Naive thymus-derived CD4-positive, alpha-beta T cell (primary cell): ENCODE data around the gene PLD4. TPM values are rescaled to one million over a fixed set of nuclear protein-coding genes. Genes with fewer than 3 reads are reported as not detected.

Experiments
- ATAC-seq: fragments of 150-1000 bp; cut with Tn5 transposase; 2 replicates; pipeline ENCODE4 v1.10.0; 2021; ENCODE audit warnings: mild to moderate bottlenecking, moderate library complexity
- CTCF ChIA-PET: fragments of 350-600 bp; sonication (Branson Sonifier 250); formaldehyde crosslinking; loops from one replicate; lab custom pipeline; 2021; ENCODE audit warnings: antibody characterized with exemption; lab: Charles Lee
- POLR2A ChIA-PET: fragments of 350-600 bp; sonication (Branson Sonifier 250); formaldehyde crosslinking; loops from one replicate; lab custom pipeline; 2021; ENCODE audit warnings: antibody characterized with exemption, inconsistent platforms; lab: Charles Lee
- DNase-seq, 9 donors: peaks; one replicate each; pipeline versions ENCODE4 v3.0.0 to v3.0.0-alpha.2; 2020 to 2022; ENCODE audit warnings: mixed read lengths in 1 of 9
- H3K27ac ChIP-seq: one replicate; pipeline ENCODE4 v1.7.0; 2013; ENCODE audit warnings: mild to moderate bottlenecking, low read depth, low read length, moderate library complexity
- H3K27me3 ChIP-seq, 2 donors: one replicate each; pipeline ENCODE4 v1.7.0; 2013; ENCODE audit warnings: low read length in 2 of 2, mild to moderate bottlenecking in 2 of 2, moderate library complexity in 2 of 2; ENCODE audit not compliant: control insufficient read depth in 2 of 2, insufficient read depth in 2 of 2
- H3K36me3 ChIP-seq, 3 experiments: 1 replicate in 2 of 3; 2 replicates in 1 of 3; pipeline ENCODE4 v1.7.0; 2013; ENCODE audit warnings: low read length in 3 of 3, mild to moderate bottlenecking in 3 of 3, moderate library complexity in 1 of 3; ENCODE audit not compliant: insufficient read depth in 3 of 3, control insufficient read depth in 2 of 3
- H3K4me1 ChIP-seq, 2 donors: one replicate each; pipeline ENCODE4 v1.7.0; 2013; ENCODE audit warnings: low read length in 2 of 2, mild to moderate bottlenecking in 2 of 2, moderate library complexity in 1 of 2; ENCODE audit not compliant: control insufficient read depth in 2 of 2, insufficient read depth in 2 of 2
- H3K4me3 ChIP-seq: 2 replicates; pipeline ENCODE4 v1.7.0; 2013; ENCODE audit warnings: mild to moderate bottlenecking, low read length
- H3K9me3 ChIP-seq, 3 experiments: 1 replicate in 2 of 3; 2 replicates in 1 of 3; pipeline ENCODE4 v1.7.0; 2013; ENCODE audit warnings: low read length in 3 of 3; ENCODE audit not compliant: control insufficient read depth in 2 of 3
- H3K27ac Mint-ChIP-seq, 9 donors: one replicate each; pipeline ENCODE4 v1.8.0; 2020 to 2022; ENCODE audit warnings: mixed read lengths in 9 of 9, mild to moderate bottlenecking in 8 of 9, moderate library complexity in 5 of 9, inconsistent platforms in 2 of 9
- H3K27me3 Mint-ChIP-seq, 5 donors: one replicate each; pipeline ENCODE4 v1.8.0; 2021 to 2022; ENCODE audit warnings: mixed read lengths in 5 of 5, mild to moderate bottlenecking in 1 of 5
- H3K36me3 Mint-ChIP-seq, 5 donors: one replicate each; pipeline ENCODE4 v1.8.0; 2020 to 2022; ENCODE audit warnings: mixed read lengths in 5 of 5, mild to moderate bottlenecking in 3 of 5, inconsistent platforms in 1 of 5
- H3K4me1 Mint-ChIP-seq, 7 donors: one replicate each; pipeline ENCODE4 v1.8.0; 2020 to 2022; ENCODE audit warnings: mixed read lengths in 7 of 7, mild to moderate bottlenecking in 3 of 7, inconsistent platforms in 1 of 7
- H3K4me3 Mint-ChIP-seq, 10 donors: one replicate each; pipeline ENCODE4 v1.8.0; 2020 to 2022; ENCODE audit warnings: mild to moderate bottlenecking in 10 of 10, mixed read lengths in 10 of 10, moderate library complexity in 6 of 10, inconsistent platforms in 2 of 10
- H3K9me3 Mint-ChIP-seq, 11 donors: one replicate each; pipeline ENCODE4 v1.8.0; 2020 to 2022; ENCODE audit warnings: mixed read lengths in 11 of 11, mild to moderate bottlenecking in 4 of 11, inconsistent platforms in 1 of 11, moderate library complexity in 1 of 11
- intact Hi-C, 2 donors: fragments of 100-400 bp; cut with micrococcal nuclease; formaldehyde crosslinking; loops; one replicate each; pipeline ENCODE4 v1.15.1; 2023
- polyA plus RNA-seq, 2 donors: library from polyadenylated mRNA; unstranded; fragments of 300-500 nt; fragmentation: Illumina TruSeq; gene quantifications; one replicate each; pipeline ENCODE4 v1.2.3, GENCODE V29; 2021
- total RNA-seq, 6 experiments: library from RNA in 5 of 6; stranded (reverse) in 5 of 6; gene quantifications; 1 replicate in 5 of 6; 2 replicates in 1 of 6; pipeline ENCODE4 v1.2.3 and lab custom pipeline; 2021 to 2026

Gene PLD4
- total and polyA plus RNA-seq, 7 experiments from 2014 or later, result 0.10 to 32.0 (median 0.80) TPM; not detected in 1

GRCh38 chr14:104935026-104935650 is 10.5 kb downstream of the PLD4 start:
- H3K4me1 Mint-ChIP-seq, result peaks cover 4 to 11% (median 8%) of the 10 kb centered on the region in 7 donors
- peak in 1 of 9 donors; percentile 1 for DNase-seq
- Histone ChIP-seq H3K27me3 (no peaks in the 10 kb centered on the region), H3K27ac (no peak overlapping the region), H3K4me3 (no peak overlapping the region), H3K9me3 (no peaks in the 10 kb centered on the region), H3K4me1 (peaks cover 0 to 4% of the 10 kb centered on the region in 2 donors), H3K36me3 (no peaks in the 10 kb centered on the region)
- ATAC-seq, result no peak
- H3K9me3 Mint-ChIP-seq, result no peaks in the 10 kb centered on the region
- peaks cover 0 to 34% (median 2%) of the 10 kb centered on the region in 5 donors for H3K27me3 Mint-ChIP-seq
- CTCF ChIA-PET, result no interaction called here
- H3K36me3 Mint-ChIP-seq, result peaks cover 0 to 4% (median 0%) of the 10 kb centered on the region in 5 donors
- intact Hi-C loops, result no loop called here
- POLR2A ChIA-PET, result interaction anchor here (0.5 kb wide), 1 partner anchor 118 kb away, joined by 3 read pairs; no protein-coding TSS in a partner anchor
- peak overlapping the region in 2 of 9 donors; percentile 61 to 72 for H3K27ac Mint-ChIP-seq
- peak overlapping the region in 9 of 10 donors; percentile 29 to 89 (median 80) for H3K4me3 Mint-ChIP-seq

- ATAC-seq, result no peak
- Histone ChIP-seq H3K27ac (no peak overlapping the region), H3K4me1 (peaks cover 0 to 4% of the 10 kb centered on the region in 2 donors), H3K9me3 (no peaks in the 10 kb centered on the region), H3K36me3 (no peaks in the 10 kb centered on the region), H3K4me3 (no peak overlapping the region), H3K27me3 (no peaks in the 10 kb centered on the region)
- peaks cover 4 to 11% (median 8%) of the 10 kb centered on the region in 7 donors for H3K4me1 Mint-ChIP-seq
- intact Hi-C loops, result no loop called here
- peaks cover 0 to 4% (median 0%) of the 10 kb centered on the region in 5 donors for H3K36me3 Mint-ChIP-seq
- H3K4me3 Mint-ChIP-seq, result no peak overlapping the region
- H3K9me3 Mint-ChIP-seq, result no peaks in the 10 kb centered on the region
- no peak overlapping the region for H3K27ac Mint-ChIP-seq
- peaks cover 0 to 41% (median 3%) of the 10 kb centered on the region in 5 donors for H3K27me3 Mint-ChIP-seq
- ChIA-PET CTCF (no interaction called here), POLR2A (no interaction called here)
- DNase-seq, result peak in 1 of 9 donors; percentile 1
Measured at GRCh38 chr14:104935955-104936354, 11.3 kb downstream of the PLD4 start.

- DNase-seq, result peak in 1 of 9 donors; percentile 2
- Mint-ChIP-seq H3K9me3 (no peaks in the 10 kb centered on the region), H3K27ac (no peak overlapping the region), H3K4me3 (no peak overlapping the region), H3K4me1 (peaks cover 4 to 11% (median 8%) of the 10 kb centered on the region in 7 donors), H3K36me3 (peaks cover 0 to 4% (median 0%) of the 10 kb centered on the region in 5 donors), H3K27me3 (peaks cover 0 to 41% (median 3%) of the 10 kb centered on the region in 5 donors)
- Histone ChIP-seq H3K27ac (no peak overlapping the region), H3K27me3 (no peaks in the 10 kb centered on the region), H3K9me3 (no peaks in the 10 kb centered on the region), H3K4me1 (peaks cover 0 to 4% of the 10 kb centered on the region in 2 donors), H3K36me3 (no peaks in the 10 kb centered on the region), H3K4me3 (no peak overlapping the region)
- CTCF ChIA-PET, result interaction anchor here (0.5 kb wide), 1 partner anchor 38 kb away, joined by 3 read pairs; no protein-coding TSS in a partner anchor
- no peak for ATAC-seq
- POLR2A ChIA-PET, result no interaction called here
- intact Hi-C loops, result no loop called here
Measured at GRCh38 chr14:104936361-104937155, 11.9 kb downstream of the PLD4 start.

- H3K4me3 Mint-ChIP-seq, result no peak overlapping the region
- Histone ChIP-seq H3K36me3 (no peaks in the 10 kb centered on the region), H3K9me3 (no peaks in the 10 kb centered on the region), H3K27me3 (no peaks in the 10 kb centered on the region), H3K4me3 (no peak overlapping the region), H3K27ac (no peak overlapping the region), H3K4me1 (peaks cover 0 to 4% of the 10 kb centered on the region in 2 donors)
- peaks cover 0 to 4% (median 0%) of the 10 kb centered on the region in 5 donors for H3K36me3 Mint-ChIP-seq
- ATAC-seq (no peak), DNase-seq (peak in 1 of 9 donors; percentile 3)
- H3K9me3 Mint-ChIP-seq, result no peaks in the 10 kb centered on the region
- ChIA-PET POLR2A (no interaction called here), CTCF (interaction anchor here (0.5 to 0.7 kb wide), 2 partner anchors 39 to 1113 kb away, joined by 3 to 4 read pairs; no protein-coding TSS in a partner anchor)
- peaks cover 0 to 41% (median 3%) of the 10 kb centered on the region in 5 donors for H3K27me3 Mint-ChIP-seq
- peaks cover 4 to 11% (median 8%) of the 10 kb centered on the region in 7 donors for H3K4me1 Mint-ChIP-seq
- intact Hi-C loops, result no loop called here
- no peak overlapping the region for H3K27ac Mint-ChIP-seq
Measured at GRCh38 chr14:104937161-104937560, 12.5 kb downstream of the PLD4 start.

GRCh38 chr14:104937694-104938365 is 13.2 kb downstream of the PLD4 start:
- ChIA-PET POLR2A (no interaction called here), CTCF (interaction anchor here (0.7 kb wide), 1 partner anchor 1114 kb away, joined by 4 read pairs; no protein-coding TSS in a partner anchor)
- Histone ChIP-seq H3K4me1 (peaks cover 0 to 4% of the 10 kb centered on the region in 2 donors), H3K9me3 (no peaks in the 10 kb centered on the region), H3K4me3 (no peak overlapping the region), H3K36me3 (no peaks in the 10 kb centered on the region), H3K27ac (no peak overlapping the region), H3K27me3 (no peaks in the 10 kb centered on the region)
- Mint-ChIP-seq H3K27ac (no peak overlapping the region), H3K4me3 (no peak overlapping the region), H3K27me3 (peaks cover 0 to 41% (median 3%) of the 10 kb centered on the region in 5 donors), H3K9me3 (no peaks in the 10 kb centered on the region), H3K4me1 (peaks cover 4 to 11% (median 8%) of the 10 kb centered on the region in 7 donors), H3K36me3 (peaks cover 0 to 4% (median 0%) of the 10 kb centered on the region in 5 donors)
- DNase-seq, result peak in 1 of 9 donors; percentile 0
- intact Hi-C loops, result no loop called here
- no peak for ATAC-seq

- no peaks in the 10 kb centered on the region for H3K36me3 ChIP-seq
- intact Hi-C loops, result no loop called here
- no peak overlapping the region for H3K27ac ChIP-seq
- peak in 1 of 9 donors; percentile 0 for DNase-seq
- peaks cover 0 to 41% (median 3%) of the 10 kb centered on the region in 5 donors for H3K27me3 Mint-ChIP-seq
- POLR2A ChIA-PET, result no interaction called here
- H3K4me3 ChIP-seq, result no peak overlapping the region
- H3K9me3 Mint-ChIP-seq, result no peaks in the 10 kb centered on the region
- H3K27me3 ChIP-seq, result no peaks in the 10 kb centered on the region
- ATAC-seq, result no peak
- no peaks in the 10 kb centered on the region for H3K9me3 ChIP-seq
- H3K4me3 Mint-ChIP-seq, result no peak overlapping the region
- peaks cover 0 to 4% (median 0%) of the 10 kb centered on the region in 5 donors for H3K36me3 Mint-ChIP-seq
- H3K27ac Mint-ChIP-seq, result no peak overlapping the region
- H3K4me1 ChIP-seq, result peaks cover 0 to 4% of the 10 kb centered on the region in 2 donors
- peaks cover 4 to 11% (median 8%) of the 10 kb centered on the region in 7 donors for H3K4me1 Mint-ChIP-seq
- CTCF ChIA-PET, result no interaction called here
Measured at GRCh38 chr14:104938436-104938835, 13.8 kb downstream of the PLD4 start.
